Lower lobe of right lung (tissue), 2 donors: Measurements from ENCODE around the gene SLC39A12. TPM values are rescaled to one million over a fixed set of nuclear protein-coding genes. Genes with fewer than 3 reads are reported as not detected.
"Not testable (repeated sequence)": the region's sequence is repeated elsewhere in the genome, so short reads cannot be mapped to it uniquely, and the experiment has no call there.

Experiments
- ATAC-seq, 2 donors: fragments of 200-7000 bp; cut with Tn5 transposase; one replicate each; pipeline ENCODE4 v1.9.1; 2020 to 2022; ENCODE audit warnings: mild to moderate bottlenecking in 2 of 2, moderate library complexity in 2 of 2
- DNase-seq: peaks from one replicate; pipeline ENCODE4 v3.0.0-alpha.2; 2020
- H3K27ac ChIP-seq: fragments of 200-600 bp; one replicate; pipeline ENCODE4 v1.8.0; 2022
- H3K27me3 ChIP-seq: fragments of 200-600 bp; one replicate; pipeline ENCODE4 v1.8.0; 2022; ENCODE audit warnings: low read depth
- H3K36me3 ChIP-seq: fragments of 200-600 bp; one replicate; pipeline ENCODE4 v1.8.0; 2022; ENCODE audit warnings: mild to moderate bottlenecking
- H3K4me1 ChIP-seq: fragments of 200-600 bp; one replicate; pipeline ENCODE4 v1.8.0; 2022
- H3K4me3 ChIP-seq: fragments of 200-600 bp; one replicate; pipeline ENCODE4 v1.8.0; 2022; ENCODE audit warnings: mild to moderate bottlenecking
- H3K9me3 ChIP-seq: fragments of 200-600 bp; one replicate; pipeline ENCODE4 v1.8.0; 2022
- CTCF ChIP-seq: fragments of 200-600 bp; IDR thresholded peaks from one replicate; pipeline ENCODE4 v1.8.0; 2022; ENCODE audit warnings: antibody characterized with exemption, mild to moderate bottlenecking
- intact Hi-C: fragments of 100-400 bp; cut with DNase I; formaldehyde crosslinking; loops from one replicate; pipeline ENCODE4 v1.11.0; 2022
- total RNA-seq: library from RNA; stranded (reverse); fragmentation: NEBNext Ultra II Directional; extraction: Animal tissue kit (Norgen Biotek cat#: 25700); gene quantifications from one replicate; pipeline ENCODE4 v1.2.1, GENCODE V29; 2021
- donor health status: DM: no; HTN: yes; CAD: no; lungs with severe emphysema.

Gene SLC39A12
- total RNA-seq, 1 donor from 2014 or later, result 0.41 TPM

GRCh38 chr10:17918187-17918903 is 33.4 kb upstream of the SLC39A12 start:
- Histone ChIP-seq H3K36me3 (no peaks in the 10 kb centered on the region), H3K4me1 (no peaks in the 10 kb centered on the region), H3K4me3 (no peak overlapping the region), H3K27ac (no peak overlapping the region), H3K9me3 (no peaks in the 10 kb centered on the region), H3K27me3 (no peaks in the 10 kb centered on the region)
- DNase-seq (no peak), ATAC-seq (no peak)
- no peak for TF ChIP-seq CTCF
- intact Hi-C loops, result no loop called here

- Histone ChIP-seq H3K27me3 (no peaks in the 10 kb centered on the region), H3K27ac (no peak overlapping the region), H3K4me1 (no peaks in the 10 kb centered on the region), H3K9me3 (no peaks in the 10 kb centered on the region), H3K36me3 (no peaks in the 10 kb centered on the region), H3K4me3 (no peak overlapping the region)
- intact Hi-C loops, result no loop called here
- DNase-seq, result no peak
- no peak for TF ChIP-seq CTCF
- ATAC-seq, result no peak
These were observed 30.3 kb upstream of the SLC39A12 start for GRCh38 chr10:17921378-17921777.

GRCh38 chr10:17923728-17924127 is 28.0 kb upstream of the SLC39A12 start:
- Histone ChIP-seq H3K4me3 (no peak overlapping the region), H3K27ac (no peak overlapping the region), H3K9me3 (no peaks in the 10 kb centered on the region), H3K27me3 (no peaks in the 10 kb centered on the region), H3K4me1 (no peaks in the 10 kb centered on the region), H3K36me3 (no peaks in the 10 kb centered on the region)
- intact Hi-C loops, result no loop called here
- ATAC-seq (peak; percentile 17 to 39), DNase-seq (no peak)
- TF ChIP-seq CTCF, result no peak

- ATAC-seq, result no peak
These were observed 8.5 kb upstream of the SLC39A12 start for GRCh38 chr10:17943033-17943745.

GRCh38 chr10:17950269-17950668 is 1.4 kb upstream of the SLC39A12 start:
- H3K27ac ChIP-seq, intact Hi-C loops, ATAC-seq, H3K36me3 ChIP-seq, H3K4me3 ChIP-seq, DNase-seq, H3K9me3 ChIP-seq, H3K27me3 ChIP-seq, H3K4me1 ChIP-seq: not testable (repeated sequence)

More at GRCh38 chr10:17943033-17943745, 8.5 kb upstream of the SLC39A12 start:
- Histone ChIP-seq H3K4me3 (no peak overlapping the region), H3K36me3 (no peaks in the 10 kb centered on the region), H3K27me3 (no peaks in the 10 kb centered on the region), H3K4me1 (no peaks in the 10 kb centered on the region), H3K9me3 (no peaks in the 10 kb centered on the region), H3K27ac (no peak overlapping the region)
- no peak for TF ChIP-seq CTCF
- intact Hi-C loops, result no loop called here
- no peak for DNase-seq

- no peaks in the 10 kb centered on the region for H3K9me3 ChIP-seq
- ATAC-seq (no peak), DNase-seq (no peak)
- H3K4me1 ChIP-seq, result no peaks in the 10 kb centered on the region
- no peak for TF ChIP-seq CTCF
- H3K36me3 ChIP-seq, result no peaks in the 10 kb centered on the region
- H3K27me3 ChIP-seq, result no peaks in the 10 kb centered on the region
- H3K4me3 ChIP-seq, result no peak overlapping the region
- no peak overlapping the region for H3K27ac ChIP-seq
- intact Hi-C loops, result no loop called here
These were observed 992 bp upstream of the SLC39A12 start for GRCh38 chr10:17950726-17951125.

GRCh38 chr10:17954372-17954771 is 2.7 kb downstream of the SLC39A12 start:
- H3K36me3 ChIP-seq, H3K9me3 ChIP-seq, ATAC-seq, DNase-seq, H3K4me3 ChIP-seq, H3K27me3 ChIP-seq, intact Hi-C loops, H3K4me1 ChIP-seq, H3K27ac ChIP-seq: not testable (repeated sequence)
